ENCODE data around the gene LRMDA.

Gene LRMDA

GRCh38 chr10:76302481-76302880 lies 871.1 kb downstream of the LRMDA start:
- DNase-seq = no peak

GRCh38 chr10:76302961-76303630 lies 871.7 kb downstream of the LRMDA start:
- DNase-seq = no peak

DNA sequence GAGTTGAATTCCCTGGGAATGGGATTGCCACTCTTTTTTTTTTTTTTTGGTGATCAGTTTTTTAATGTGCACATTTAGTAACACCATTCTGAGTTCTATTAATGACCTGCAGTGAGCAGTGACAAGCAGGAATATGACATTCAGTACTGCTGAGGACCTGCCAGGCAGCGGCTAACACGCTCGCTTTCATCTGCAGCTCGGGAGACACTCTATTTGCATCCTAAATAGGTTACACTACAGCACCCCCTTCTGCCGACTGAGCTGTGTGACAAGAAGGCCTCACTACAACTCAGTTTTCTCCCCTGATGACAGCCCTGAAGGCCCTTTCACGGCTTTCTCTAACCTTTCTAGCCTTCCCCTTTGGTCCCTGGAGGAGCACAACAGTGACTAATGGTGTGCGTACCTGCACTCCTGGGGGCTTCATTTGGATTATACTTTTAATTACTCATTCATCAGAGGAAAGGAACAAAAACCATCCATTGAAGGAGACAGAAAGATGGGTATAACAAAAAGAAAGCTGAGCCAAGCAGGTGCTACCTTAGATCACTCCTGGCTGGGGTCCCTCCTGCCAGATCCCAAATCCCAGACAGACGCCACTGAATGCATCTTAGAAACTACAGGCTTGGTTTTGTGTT lies 872.4 kb downstream of the LRMDA start:
- no peak for DNase-seq

DNA sequence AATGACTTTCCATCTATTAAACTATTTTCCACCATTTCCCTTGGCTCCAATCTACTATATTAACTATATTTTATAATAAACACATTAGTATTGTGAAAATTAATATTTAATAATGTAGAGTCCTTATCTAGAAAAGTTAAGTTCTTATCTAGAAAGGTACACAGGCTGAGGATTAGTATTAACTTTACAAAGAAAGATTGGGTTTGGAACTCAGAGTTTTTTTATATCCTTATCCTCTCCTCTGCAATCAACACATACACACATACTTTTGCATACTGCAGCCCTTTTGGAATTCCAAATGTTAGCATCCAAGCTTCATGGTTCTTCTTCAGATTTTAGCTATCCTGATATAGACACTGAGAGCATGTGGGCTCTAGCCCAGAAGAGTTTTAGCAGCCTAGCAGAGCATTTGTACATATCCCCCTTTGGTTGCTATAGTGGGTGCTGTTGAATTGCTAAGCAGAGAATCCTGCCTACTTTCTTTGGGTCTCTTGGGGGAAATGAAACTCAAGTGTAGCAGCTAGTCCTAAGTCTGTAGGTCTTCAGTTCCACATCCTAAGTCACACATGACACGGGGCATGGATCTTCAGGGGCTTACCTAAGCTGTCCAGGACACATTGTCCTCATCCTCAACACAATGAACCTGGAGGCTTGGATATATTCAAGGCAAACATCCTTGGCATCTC lies 874.6 kb downstream of the LRMDA start:
- no peak for DNase-seq

GRCh38 chr10:76306856-76307255 lies 875.4 kb downstream of the LRMDA start:
- DNase-seq = no peak

DNA sequence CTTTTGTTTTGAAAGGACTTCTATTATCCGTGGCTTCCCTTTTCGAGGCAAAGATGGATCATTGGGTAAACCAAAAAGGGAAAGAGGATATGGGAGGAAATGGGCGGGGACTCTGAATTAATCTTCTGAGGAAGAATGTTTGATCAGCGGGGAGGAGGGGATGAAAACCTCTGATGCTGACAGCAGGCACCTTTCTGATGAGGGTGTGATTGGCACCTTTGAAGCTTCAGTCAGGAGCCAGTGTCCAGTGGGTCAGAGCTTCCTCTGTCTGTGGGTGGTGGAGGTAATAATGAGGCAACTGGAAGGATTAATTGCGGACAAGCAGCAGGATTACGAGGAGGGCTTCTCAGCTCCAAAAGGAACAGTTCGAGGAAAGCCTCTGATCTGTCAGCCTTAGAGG lies 877.6 kb downstream of the LRMDA start:
- no peak for DNase-seq

DNA sequence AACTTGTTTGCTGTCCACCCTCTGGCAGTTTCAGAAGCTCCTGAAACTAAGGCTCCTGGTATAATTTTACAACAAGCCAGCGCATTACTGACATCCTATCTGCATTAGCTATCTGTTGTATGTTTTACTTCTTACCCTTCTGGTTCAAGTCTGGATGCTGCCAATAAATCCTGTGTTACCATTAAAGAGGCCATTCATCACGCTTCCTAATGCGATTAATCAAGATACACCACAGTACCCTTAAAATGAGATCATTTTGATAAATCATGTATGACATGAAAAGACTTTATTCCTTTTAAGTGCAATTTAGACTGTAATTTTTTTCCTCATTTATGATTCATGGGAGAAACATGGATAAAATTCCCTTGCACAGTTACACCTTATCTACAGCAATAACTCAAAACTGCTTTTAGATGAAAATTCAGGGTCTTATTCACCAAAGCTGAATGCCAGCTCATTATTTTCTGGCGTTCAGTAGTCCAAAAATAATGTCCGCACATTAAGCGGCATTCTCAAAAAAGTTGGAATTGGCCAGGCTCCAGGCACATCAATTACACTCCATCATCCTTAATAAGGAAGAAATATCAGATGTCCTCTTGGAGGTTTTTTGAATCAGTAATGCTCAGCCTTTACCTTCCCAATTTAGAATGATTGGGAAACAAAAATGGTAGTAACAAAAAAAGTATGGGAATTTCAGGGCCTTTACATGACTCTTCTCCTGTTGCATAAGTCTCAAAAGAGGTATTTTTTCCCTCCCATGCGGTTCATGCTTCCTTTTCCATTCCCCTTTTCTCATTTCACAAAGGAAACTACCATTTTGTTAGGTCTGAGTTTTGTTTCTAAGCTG lies 878.5 kb downstream of the LRMDA start:
- no peak for DNase-seq

DNA sequence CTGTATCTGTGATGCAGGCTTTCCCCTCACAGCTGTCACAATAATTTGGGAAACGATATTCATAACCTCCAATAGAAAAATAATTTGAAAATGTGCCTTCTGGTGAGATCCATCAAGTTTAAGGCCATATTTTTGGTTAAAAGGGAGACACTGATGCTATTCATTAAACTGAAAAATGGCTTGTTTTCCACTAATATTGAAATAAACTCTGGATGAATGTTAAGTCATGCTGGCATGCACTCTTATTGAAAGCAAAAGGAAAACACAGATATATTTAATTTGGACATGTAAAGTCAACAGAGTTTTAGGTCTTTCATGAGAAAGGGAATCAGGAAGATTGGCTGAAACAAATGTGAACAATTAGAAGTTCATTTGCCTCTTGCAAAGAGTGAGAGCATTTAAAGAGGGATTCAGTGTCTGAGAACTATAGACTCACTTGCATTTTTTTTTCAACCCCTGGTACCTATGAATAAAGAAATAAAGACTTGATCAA lies 879.2 kb downstream of the LRMDA start:
- no peak for DNase-seq

DNA sequence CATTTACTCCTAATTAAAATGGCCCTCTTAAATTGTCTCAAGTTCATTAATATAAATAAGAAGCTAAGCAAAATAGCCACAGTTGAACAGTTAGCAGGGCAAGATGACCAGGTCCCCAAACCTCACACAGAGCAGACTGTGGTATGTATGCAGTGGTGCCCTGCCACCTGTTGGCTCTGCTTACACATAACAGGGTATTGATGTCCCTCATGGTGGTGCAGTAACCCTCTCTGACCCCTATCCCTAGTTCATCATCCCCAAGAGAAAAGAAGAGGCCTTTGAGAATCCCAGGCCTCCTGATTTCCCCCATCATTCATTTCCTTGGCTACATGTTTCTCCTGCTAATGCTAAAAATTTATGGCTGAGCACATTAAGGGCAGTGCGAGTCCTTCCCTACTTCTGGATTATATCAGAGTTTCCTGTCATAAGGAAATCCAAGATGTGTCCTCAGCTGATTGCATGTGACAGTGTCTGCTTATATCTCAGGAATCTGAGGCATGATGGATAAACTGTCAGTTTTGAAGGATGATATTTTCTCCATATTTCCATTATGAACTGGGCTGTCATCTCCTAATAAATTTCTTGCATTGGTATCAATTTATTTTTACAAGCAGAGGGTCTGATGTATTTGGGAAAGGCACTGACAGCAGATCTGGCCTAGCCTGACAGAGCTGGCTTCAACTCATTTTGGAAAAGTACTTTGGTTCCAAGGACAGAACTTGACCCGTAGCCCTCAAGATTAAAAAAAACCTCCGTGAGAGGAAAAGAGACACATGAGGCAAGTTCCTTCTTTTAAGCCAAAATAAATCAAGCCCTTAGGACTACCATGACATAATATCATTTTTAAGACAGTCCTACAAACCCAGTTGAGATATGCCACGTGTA lies 880.6 kb downstream of the LRMDA start:
- DNase-seq = no peak

GRCh38 chr10:76315240-76315639 lies 883.8 kb downstream of the LRMDA start:
- DNase-seq = no peak

GRCh38 chr10:76316234-76316633 lies 884.8 kb downstream of the LRMDA start:
- no peak for DNase-seq

DNA sequence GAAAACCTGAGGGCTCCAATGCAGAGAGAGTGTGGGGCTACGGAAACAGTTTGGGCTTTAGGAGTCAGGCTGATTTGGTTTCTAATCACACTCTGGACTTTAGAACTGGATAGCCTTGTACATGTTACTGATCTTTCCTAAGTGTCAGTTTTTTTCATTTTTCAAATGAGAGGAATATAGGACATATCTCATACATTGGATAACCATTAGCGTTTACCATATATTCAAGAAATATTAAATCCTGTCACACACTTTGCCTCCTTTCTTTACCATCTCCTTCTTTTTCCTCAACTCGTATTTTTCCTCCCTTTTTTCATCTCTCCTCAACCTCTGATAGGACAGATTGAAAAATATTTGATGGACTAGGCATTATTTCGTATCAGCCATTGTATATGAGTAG lies 885.7 kb downstream of the LRMDA start:
- DNase-seq = no peak

DNA sequence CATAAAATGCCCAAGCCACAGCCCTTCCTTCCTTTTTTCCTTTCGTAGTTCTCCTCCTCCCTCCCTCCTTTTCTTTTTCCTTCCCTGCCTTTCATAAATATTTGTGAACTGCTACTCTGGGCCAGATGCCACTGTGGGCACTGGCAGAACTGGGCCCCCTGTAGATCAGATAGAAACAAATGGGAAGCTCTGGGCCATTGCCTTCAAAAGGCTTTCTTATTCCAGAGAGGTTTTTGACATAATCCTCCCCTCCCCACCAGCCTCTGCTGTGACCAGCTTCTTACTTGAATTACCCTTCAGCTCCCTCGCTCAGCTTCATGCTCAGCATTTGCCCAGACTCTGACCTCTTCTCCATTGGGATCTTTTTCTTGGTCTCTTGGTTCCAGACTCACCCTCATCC lies 886.8 kb downstream of the LRMDA start:
- DNase-seq = no peak

DNA sequence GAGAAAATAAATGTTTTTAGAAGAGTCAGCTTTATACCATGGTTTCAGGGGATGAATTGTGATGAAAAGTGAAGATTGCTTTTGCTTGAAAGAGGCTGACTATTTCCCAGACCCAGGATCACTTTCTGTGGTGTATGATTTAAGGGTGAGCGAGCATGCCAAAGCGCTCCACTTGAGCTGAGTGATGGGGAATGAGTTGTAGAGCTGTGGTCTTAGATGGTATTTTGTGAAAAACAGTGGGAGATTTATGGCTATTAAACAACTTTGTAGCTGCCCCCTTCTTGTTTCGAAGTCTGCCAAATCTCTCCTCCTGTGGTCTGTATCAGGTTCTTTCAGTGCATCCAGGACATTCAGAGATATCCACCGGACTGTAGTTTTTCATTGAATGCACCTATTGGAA lies 888.2 kb downstream of the LRMDA start:
- DNase-seq = no peak

GRCh38 chr10:76324283-76324682 lies 892.9 kb downstream of the LRMDA start:
- DNase-seq = no peak

GRCh38 chr10:76327441-76327840 lies 896.0 kb downstream of the LRMDA start:
- no peak for DNase-seq

- DNase-seq = no peak
These were observed 896.9 kb downstream of the LRMDA start for GRCh38 chr10:76328348-76328747.

GRCh38 chr10:76329891-76330575 lies 898.6 kb downstream of the LRMDA start:
- DNase-seq = no peak

DNA sequence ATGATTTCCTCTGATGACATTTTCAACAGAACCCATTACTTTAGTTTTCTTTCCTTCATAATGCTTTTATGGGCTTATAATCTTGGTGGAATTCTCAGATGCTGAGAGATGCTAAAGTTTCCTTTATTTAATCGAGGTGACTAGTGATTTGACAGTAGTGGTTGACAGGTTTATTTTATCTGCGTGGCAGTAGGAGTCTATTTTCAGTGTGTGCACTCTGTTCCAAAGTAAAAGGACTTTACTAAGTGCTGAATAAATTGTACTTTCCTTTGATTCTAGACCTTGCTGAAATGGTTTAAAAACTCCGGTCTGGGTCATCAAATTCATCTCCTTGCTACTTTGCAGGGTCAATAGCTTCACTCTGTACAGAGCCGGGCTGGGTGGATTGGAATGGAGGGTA lies 900.3 kb downstream of the LRMDA start:
- no peak for DNase-seq

- no peak for DNase-seq
These were observed 901.9 kb downstream of the LRMDA start for GRCh38 chr10:76333326-76333725.

DNA sequence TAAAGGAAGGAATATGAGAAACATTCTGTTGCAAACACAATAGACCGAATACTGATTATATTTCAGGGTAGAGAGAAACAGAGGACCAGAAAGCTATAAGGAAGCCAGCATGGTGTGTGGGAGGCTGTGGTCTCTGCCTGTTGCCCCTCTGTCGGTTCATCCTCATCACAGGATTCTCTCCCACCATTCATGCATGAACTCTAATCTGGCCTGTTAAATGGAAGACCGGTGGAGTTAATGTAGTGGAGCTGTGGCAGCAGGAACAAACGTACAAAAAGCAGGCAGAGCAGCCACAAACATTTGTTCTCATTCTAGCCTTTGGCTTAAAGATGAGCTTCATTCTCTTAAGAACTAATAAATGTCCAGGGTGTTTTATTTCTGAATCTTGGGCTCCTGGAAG lies 902.4 kb downstream of the LRMDA start:
- no peak for DNase-seq

DNA sequence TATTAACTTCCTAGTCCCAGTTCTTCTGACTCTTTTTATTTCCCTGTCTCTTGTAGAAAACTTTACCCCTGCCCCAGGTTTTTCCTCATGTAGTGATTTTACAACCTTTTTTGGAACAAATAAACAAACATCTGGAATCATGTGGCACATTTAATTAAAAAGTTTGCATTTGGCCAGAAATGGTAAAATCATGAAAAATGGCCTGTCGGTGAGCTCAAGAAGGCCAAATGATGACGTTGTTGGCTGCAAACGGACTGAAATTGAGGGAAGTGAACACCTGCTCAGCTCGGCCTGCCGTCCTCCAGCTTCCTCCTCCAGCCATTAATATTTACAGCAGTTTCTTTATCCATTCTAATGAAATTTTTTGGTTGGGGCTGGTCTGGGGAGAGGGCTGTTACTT lies 902.8 kb downstream of the LRMDA start:
- no peak for DNase-seq

Measured in GOT3 (cell line).